Left cardiac atrium (tissue), 4 donors: ENCODE data around the gene HSPA8. TPM values are rescaled to one million over a fixed set of nuclear protein-coding genes. Genes with fewer than 3 reads are reported as not detected.

Experiments used
- ATAC-seq, 2 donors: fragments of 200-7000 bp; cut with Tn5 transposase; one replicate each; pipeline ENCODE4 v1.9.1; 2020; ENCODE audit warnings: mild to moderate bottlenecking in 2 of 2, moderate library complexity in 2 of 2
- DNase-seq: peaks from one replicate; pipeline ENCODE4 v3.0.0-alpha.2; 2020
- intact Hi-C, 2 donors: fragments of 100-400 bp; cut with DNase I; formaldehyde crosslinking; loops; one replicate each; pipeline versions ENCODE4 v1.14.1 to v1.15.1; 2022 to 2023
- total RNA-seq, 2 donors: library from RNA; stranded (reverse); fragmentation: NEBNext Ultra II Directional; extraction: Animal tissue kit (Norgen Biotek cat#: 25700); gene quantifications; one replicate each; pipeline ENCODE4 v1.2.1, GENCODE V29; 2021
- donor health status: DM: no; HTN: yes; CAD: no.
- donor health status: DM: no; HTN: yes; CAD: no; lungs with severe emphysema.
- donor health status: DM: yes; HTN: yes; CAD: no.
- donor health status: Dilated cardiomyopathy.

HSPA8 gene
- total RNA-seq, 2 donors from 2014 or later, result 807 to 922 TPM

GRCh38 chr11:123054301-123055065 lies 7.5 kb downstream of the HSPA8 start:
- ATAC-seq (peak; percentile 76 to 91), DNase-seq (no peak)
- intact Hi-C loops, result loop anchor here in 1 of 2 donors (10.0 kb wide), 1 partner anchor 190 kb away; no protein-coding TSS in a partner anchor

- DNase-seq, result no peak
- intact Hi-C loops, result loop anchor here in 1 of 2 donors (10.0 kb wide), 1 partner anchor 188 kb away; no protein-coding TSS in a partner anchor
- ATAC-seq, result peak in 1 of 2 donors; percentile 7
Measured at GRCh38 chr11:123052901-123053721, 8.8 kb downstream of the HSPA8 start.

- intact Hi-C loops, result loop anchor here in 1 of 2 donors (10.0 kb wide), 1 partner anchor 187 kb away; no protein-coding TSS in a partner anchor
- ATAC-seq (no peak), DNase-seq (no peak)
Measured at GRCh38 chr11:123051634-123052033, 10.3 kb downstream of the HSPA8 start.

DNA sequence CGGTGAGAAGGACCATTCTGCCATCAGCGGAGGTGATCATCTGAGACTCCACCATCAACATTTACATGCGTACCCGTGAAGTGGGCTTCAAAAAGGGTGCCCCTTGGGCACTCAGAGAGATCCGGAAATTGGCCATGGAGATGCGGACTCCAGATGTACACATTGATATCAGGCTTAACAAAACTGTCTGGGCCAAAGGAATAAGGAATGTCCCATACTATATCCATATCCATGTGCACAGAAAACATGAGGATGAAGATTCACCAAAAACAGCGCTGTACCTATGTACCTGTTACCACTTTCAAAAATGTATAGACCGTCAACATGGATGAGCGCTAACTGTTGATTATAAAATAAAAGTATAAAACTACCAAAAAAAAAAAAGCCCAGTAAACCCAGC lies 10.8 kb downstream of the HSPA8 start:
- intact Hi-C loops, result loop anchor here in 1 of 2 donors (10.0 kb wide), 1 partner anchor 186 kb away; no protein-coding TSS in a partner anchor
- ATAC-seq (no peak), DNase-seq (no peak)

DNA sequence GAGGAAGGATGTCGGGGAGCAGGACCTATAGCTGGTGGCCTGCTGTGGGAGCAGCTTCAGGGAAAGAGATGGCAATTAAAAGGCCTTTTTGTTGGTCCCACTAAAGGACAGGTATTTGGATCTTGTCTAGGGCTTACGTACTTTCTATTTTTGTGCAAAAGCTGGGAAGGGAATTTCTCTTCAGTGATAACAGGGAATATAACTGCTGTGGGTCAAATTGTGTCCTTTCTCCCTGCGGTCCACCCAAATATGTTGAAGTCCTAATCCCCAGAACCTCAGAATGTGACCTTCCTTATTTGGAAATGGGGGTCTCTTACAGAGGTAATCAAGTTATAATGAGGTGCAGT lies 14.0 kb downstream of the HSPA8 start:
- intact Hi-C loops, result no loop called here
- DNase-seq (no peak), ATAC-seq (peak in 1 of 2 donors; percentile 38)

GRCh38 chr11:123047266-123047946 lies 14.5 kb downstream of the HSPA8 start:
- ATAC-seq (peak in 1 of 2 donors; percentile 30), DNase-seq (no peak)
- intact Hi-C loops, result no loop called here

DNA sequence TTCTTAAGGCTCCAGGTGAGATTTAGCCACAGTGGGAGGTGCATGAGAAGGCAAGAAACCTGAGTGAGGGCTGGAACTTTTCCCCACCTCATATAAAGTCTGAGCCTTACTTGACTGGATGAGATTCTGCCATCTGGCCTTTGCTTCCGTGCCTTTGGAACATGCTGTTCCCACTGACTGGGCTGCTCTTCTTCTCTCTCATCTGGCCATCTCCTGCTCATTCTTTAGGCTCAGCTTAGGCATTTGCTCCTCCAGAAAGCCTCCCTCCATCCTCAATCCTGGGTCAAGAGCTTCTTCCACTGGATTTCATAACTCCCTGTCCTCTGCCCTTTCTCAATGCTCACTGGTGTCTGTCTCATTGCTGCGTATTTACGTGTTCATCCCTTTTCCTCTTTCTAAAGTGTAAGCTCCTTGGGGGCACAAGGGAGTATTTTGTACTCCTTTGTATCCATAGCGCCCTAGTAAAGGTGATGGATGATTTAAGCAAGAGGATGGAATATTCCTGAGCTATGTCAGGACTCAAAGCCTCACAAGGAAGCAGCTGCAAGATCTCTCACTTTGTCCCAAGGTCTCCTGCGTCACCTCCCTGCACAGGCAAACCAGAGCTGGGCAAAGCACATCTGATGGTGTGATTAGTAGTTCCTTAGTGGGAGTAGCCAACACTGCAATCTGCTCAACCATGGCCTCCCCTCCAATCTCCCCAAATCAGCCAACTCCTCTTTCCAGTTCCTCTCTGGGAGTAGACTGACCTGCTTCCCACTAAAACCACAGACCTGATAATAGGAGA lies 15.3 kb downstream of the HSPA8 start:
- DNase-seq (no peak), ATAC-seq (no peak)

DNA sequence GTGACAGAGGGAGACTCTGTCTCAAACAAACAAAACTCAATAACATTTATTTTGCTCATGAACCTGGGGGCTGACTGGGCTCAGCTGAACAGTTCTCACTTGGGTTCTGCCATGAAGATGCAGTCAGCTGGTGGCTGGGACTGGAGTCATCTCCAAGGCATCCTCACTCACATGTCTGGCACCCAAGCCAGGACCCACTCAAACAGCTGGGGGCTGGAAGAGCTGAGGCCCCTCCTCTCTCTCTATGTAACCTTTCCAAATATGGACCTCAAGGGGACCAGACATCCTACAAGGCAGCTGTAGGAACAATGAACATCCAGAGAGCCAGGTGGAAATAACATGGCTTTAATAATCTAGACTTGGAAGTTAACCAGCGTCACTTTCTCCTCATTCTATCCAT lies 16.8 kb downstream of the HSPA8 start:
- no peak for ATAC-seq
- no peak for DNase-seq
- intact Hi-C loops, result no loop called here

More for the DNA sequence above, 15.3 kb downstream of the HSPA8 start:
- intact Hi-C loops, result no loop called here

GRCh38 chr11:123041185-123041584 lies 20.8 kb downstream of the HSPA8 start:
- ATAC-seq (no peak), DNase-seq (no peak)
- intact Hi-C loops, result no loop called here

GRCh38 chr11:123040111-123040432 lies 21.9 kb downstream of the HSPA8 start:
- DNase-seq, result no peak
- intact Hi-C loops, result no loop called here
- peak in 1 of 2 donors; percentile 89 for ATAC-seq

- ATAC-seq (no peak), DNase-seq (no peak)
- intact Hi-C loops, result no loop called here
Measured at GRCh38 chr11:123035831-123036230, 26.1 kb downstream of the HSPA8 start.

- intact Hi-C loops, result no loop called here
- no peak for DNase-seq
- no peak for ATAC-seq
Measured at GRCh38 chr11:123034597-123034996, 27.3 kb downstream of the HSPA8 start.

DNA sequence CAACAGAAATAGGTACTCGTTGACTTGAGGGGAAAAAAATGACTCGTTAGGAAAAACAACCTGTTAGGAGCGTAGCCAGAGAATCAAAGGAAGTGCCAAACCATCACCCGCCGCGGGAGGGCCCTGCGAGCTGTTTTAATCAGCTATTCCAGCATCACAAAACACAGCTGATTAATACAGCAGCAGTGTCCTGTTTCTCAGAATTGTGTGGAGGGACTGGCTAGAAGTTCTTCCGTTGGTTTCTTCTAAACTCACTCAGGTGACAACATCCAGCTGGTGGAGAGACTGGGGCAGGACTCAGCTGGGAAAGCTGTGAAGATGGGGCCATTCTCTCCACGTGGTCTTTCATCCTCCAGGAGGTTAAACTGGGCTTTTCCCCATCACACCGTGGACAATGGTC lies 28.0 kb downstream of the HSPA8 start:
- DNase-seq, result no peak
- intact Hi-C loops, result no loop called here
- peak in 1 of 2 donors; percentile 22 for ATAC-seq

GRCh38 chr11:123030517-123030916 lies 31.4 kb downstream of the HSPA8 start:
- ATAC-seq, result no peak
- intact Hi-C loops, result no loop called here

DNA sequence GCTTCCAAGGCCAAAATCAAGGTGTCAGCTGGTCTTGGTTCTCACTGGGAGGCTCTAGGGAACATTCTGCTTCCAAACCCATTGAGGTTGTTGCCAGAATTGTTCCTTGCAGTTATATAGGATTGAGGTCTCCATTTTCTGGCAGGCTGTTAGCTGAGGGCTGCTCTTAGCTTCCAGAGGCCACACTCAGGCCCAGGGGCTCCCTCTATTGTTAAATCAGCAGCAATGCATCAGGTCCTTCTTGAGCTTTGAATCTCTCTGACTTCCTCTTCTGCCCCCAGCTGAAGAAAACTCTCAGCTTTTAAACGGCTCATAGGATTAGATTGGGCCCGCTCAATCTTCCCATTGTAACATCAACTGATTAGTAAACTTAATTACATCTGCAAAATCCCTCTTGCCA lies 41.0 kb downstream of the HSPA8 start:
- DNase-seq (no peak), ATAC-seq (peak in 1 of 2 donors; percentile 38)
- intact Hi-C loops, result loop anchor here (10.0 kb wide), 2 partner anchors 106 to 156 kb away; no protein-coding TSS in a partner anchor

More at GRCh38 chr11:123030517-123030916, 31.4 kb downstream of the HSPA8 start:
- DNase-seq, result no peak

DNA sequence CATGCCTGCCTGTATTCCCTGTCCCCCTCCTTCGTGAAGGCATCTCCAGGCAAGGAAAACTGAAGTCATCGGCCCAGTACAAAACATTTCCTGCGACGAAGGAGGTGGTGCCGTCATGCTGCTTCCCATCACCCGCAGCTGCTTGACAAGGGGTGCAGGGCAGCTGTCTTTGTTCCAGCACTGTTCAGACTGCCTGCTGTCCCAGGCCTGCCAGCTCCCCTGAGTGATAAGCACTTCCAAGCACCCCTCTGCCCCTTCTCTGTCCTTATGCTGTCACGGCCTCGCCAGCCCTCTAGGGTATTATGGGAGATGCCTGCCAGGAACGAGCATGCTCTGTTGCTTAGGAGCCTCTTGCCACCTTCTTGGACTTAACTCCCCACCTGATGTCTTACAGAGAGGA lies 43.2 kb downstream of the HSPA8 start:
- peak in 1 of 2 donors; percentile 50 for ATAC-seq
- intact Hi-C loops, result no loop called here

GRCh38 chr11:123011510-123011909 lies 50.4 kb downstream of the HSPA8 start:
- no peak for DNase-seq
- ATAC-seq, result no peak
- intact Hi-C loops, result no loop called here

More for the DNA sequence above, 43.2 kb downstream of the HSPA8 start:
- no peak for DNase-seq
